ENCODE measurements around the gene PPP1R8.
A peak's percentile ranks its signal among the peaks of the same experiment; 100 is the strongest.

PPP1R8 gene

GRCh38 chr1:27830621-27831440 is at the start of gene PPP1R8:
Gene PPP1R8, plus strand, starts transcription at chr1:27830782. Its CDS starts 54 bp downstream, at chr1:27830836.
- H3K4me3 ChIP-seq (ENCODE audit: low read depth in 1 of 2, low read length in 1 of 2) = peak within 1 kb of the TSS; percentile 78 to 91

GRCh38 chr1:27782950-27783349 is 47.6 kb upstream of the PPP1R8 start:
- Histone ChIP-seq H3K27me3 (no peaks in the 10 kb centered on the region), H3K9me3 (no peaks in the 10 kb centered on the region), H3K4me3 (ENCODE audit: low read depth in 1 of 2, low read length in 1 of 2) (no peak overlapping the region), H3K27ac (no peak overlapping the region), H3K4me1 (ENCODE audit: control insufficient read depth in 1 of 2, insufficient read depth in 1 of 2, low read depth in 1 of 2, low read length in 1 of 2) (no peaks in the 10 kb centered on the region), H3K36me3 (peaks cover 6% of the 10 kb centered on the region)
- TF ChIP-seq CTCF (IDR thresholded peaks at IDR 0.05) = no peak

More at GRCh38 chr1:27830621-27831440, at the start of gene PPP1R8:
- no peaks in the 10 kb centered on the region for H3K27me3 ChIP-seq
- H3K27ac ChIP-seq = peak within 1 kb of the TSS; percentile 78
- peaks cover 7 to 19% of the 10 kb centered on the region in 2 experiments for H3K4me1 ChIP-seq (ENCODE audit: control insufficient read depth in 1 of 2, insufficient read depth in 1 of 2, low read depth in 1 of 2, low read length in 1 of 2)
- TF ChIP-seq CTCF (IDR thresholded peaks at IDR 0.05) = no peak
- H3K9me3 ChIP-seq = no peaks in the 10 kb centered on the region
- H3K36me3 ChIP-seq = peaks cover 13% of the 10 kb centered on the region

GRCh38 chr1:27784700-27785099 is 45.9 kb upstream of the PPP1R8 start:
- H3K36me3 ChIP-seq = peaks cover 6% of the 10 kb centered on the region
- no peak for TF ChIP-seq CTCF (IDR thresholded peaks at IDR 0.05)
- H3K27me3 ChIP-seq = no peaks in the 10 kb centered on the region
- H3K4me3 ChIP-seq (ENCODE audit: low read depth in 1 of 2, low read length in 1 of 2) = no peak overlapping the region
- no peaks in the 10 kb centered on the region for H3K9me3 ChIP-seq
- no peak overlapping the region for H3K27ac ChIP-seq
- peaks cover 8% of the 10 kb centered on the region in 2 experiments for H3K4me1 ChIP-seq (ENCODE audit: control insufficient read depth in 1 of 2, insufficient read depth in 1 of 2, low read depth in 1 of 2, low read length in 1 of 2)

- H3K4me1 ChIP-seq (ENCODE audit: control insufficient read depth in 1 of 2, insufficient read depth in 1 of 2, low read depth in 1 of 2, low read length in 1 of 2) = peaks cover 10 to 13% of the 10 kb centered on the region in 2 experiments
- no peak overlapping the region for H3K4me3 ChIP-seq (ENCODE audit: low read depth in 1 of 2, low read length in 1 of 2)
- no peaks in the 10 kb centered on the region for H3K9me3 ChIP-seq
- no peaks in the 10 kb centered on the region for H3K27me3 ChIP-seq
- peaks cover 14% of the 10 kb centered on the region for H3K36me3 ChIP-seq
- no peak overlapping the region for H3K27ac ChIP-seq
- TF ChIP-seq CTCF (IDR thresholded peaks at IDR 0.05) = no peak
Observed at GRCh38 chr1:27785781-27786455, 44.7 kb upstream of the PPP1R8 start.

GRCh38 chr1:27787895-27788294 is 42.7 kb upstream of the PPP1R8 start:
- no peak overlapping the region for H3K4me3 ChIP-seq (ENCODE audit: low read depth in 1 of 2, low read length in 1 of 2)
- H3K27me3 ChIP-seq = no peaks in the 10 kb centered on the region
- TF ChIP-seq CTCF (IDR thresholded peaks at IDR 0.05) = no peak
- H3K4me1 ChIP-seq (ENCODE audit: control insufficient read depth in 1 of 2, insufficient read depth in 1 of 2, low read depth in 1 of 2, low read length in 1 of 2) = peaks cover 15 to 17% of the 10 kb centered on the region in 2 experiments
- H3K36me3 ChIP-seq = peaks cover 18% of the 10 kb centered on the region
- no peak overlapping the region for H3K27ac ChIP-seq
- H3K9me3 ChIP-seq = no peaks in the 10 kb centered on the region
